ENCODE data around the gene CIC.
"Not testable (repeated sequence)": the region's sequence is repeated elsewhere in the genome, so short reads cannot be mapped to it uniquely, and the experiment has no call there.

CIC gene

DNA sequence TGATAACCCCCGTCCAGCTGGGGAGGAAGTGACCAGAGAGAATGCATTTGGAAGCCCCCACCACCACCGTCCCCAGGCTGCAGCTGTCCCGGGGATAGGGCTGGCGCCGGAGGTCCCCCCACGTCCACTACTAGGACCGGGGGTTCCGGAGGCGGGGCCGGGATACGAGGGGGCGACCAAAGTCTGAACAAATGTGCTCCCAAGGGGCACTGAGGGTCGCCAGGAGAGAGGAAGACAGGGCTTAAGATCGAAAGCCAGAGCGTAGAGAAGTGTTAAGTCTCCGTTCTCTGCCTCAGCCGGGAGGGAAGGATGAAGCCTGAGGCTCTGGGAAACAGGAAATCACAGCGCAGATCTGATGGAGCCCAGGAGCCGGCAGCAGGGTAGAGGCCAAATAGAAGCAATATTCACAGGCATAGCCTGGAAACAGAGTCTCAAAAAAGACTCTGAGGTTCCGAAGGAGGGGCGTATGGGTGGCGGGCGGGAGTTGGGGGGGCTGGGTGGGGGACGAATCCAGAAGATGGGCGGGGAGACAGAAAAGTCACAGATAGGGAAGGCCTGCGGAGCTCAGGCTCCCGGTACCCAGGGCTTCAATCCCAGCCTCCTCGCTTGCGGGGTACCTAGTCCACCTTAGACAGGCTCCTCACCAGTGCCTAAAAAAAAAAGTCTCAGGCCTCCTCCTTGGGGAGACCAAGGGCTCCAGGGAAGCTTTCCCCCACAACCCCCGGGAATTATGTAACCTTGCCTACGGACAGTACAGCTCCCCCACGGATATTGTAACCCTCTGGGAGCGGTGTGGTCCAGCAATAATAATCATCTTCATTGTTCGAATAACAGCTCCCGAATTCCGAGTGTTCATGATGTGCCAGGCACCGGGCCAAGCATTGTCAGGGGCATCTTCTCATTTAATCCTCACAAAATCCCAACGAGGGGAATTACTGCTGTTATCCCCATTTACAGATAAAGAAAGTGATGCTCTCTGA lies 13.0 kb upstream of the CIC start:
- DNase-seq: no peak

- not testable (repeated sequence) for DNase-seq
Observed at GRCh38 chr19:42257842-42258241, 11.2 kb upstream of the CIC start.

GRCh38 chr19:42261763-42262162 lies 7.3 kb upstream of the CIC start:
- no peak for DNase-seq

DNA sequence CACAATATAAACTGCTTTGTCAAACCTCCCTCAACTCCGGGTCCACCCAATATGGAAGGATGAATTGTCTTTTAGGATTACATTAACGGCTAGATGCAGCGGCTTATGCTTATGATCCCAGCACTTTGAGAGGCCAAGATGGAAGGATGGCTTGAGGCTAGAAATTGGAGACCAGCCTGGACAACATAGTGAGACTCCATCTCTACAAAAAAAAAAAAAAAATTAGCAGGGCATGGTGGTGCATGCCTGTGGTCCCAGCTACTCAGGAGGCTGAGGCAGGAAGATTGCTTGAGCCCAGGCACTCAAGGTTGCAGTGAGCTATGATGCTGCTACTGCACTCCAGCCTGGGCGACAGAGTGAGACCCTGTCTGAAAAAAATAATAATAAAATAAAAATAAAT lies 2.9 kb upstream of the CIC start:
- not testable (repeated sequence) for DNase-seq

DNA sequence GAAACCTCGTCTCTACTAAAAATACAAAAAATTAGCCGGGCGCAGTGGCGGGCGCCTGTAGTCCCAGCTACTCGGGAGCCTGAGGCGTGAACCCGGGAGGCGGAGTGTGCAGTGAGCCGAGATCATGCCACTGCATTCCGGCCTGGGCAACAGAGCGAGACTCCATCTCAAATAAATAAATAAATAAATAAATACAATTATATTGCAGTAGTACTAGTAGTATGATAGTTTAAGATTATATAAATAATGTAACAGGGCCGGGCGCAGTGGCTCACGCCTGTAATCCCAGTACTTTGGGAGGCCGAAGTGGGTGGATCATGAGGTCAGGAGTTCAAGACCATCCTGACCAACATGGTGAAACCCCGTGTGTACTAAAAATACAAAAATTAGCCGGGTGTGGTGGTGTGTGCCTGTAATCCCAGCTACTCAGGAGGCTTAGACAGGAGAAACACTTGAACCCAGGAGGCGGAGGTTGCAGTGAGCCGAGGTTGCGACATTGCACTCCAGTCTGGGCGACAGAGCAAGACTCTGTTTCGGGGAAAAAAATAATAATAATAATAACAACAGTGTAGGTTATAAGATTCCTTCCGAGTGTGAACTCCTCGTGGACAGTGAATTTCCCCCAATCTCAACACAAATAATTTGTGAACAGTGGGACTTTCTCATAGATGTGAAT lies 2.0 kb upstream of the CIC start:
- DNase-seq: not testable (repeated sequence)

DNA sequence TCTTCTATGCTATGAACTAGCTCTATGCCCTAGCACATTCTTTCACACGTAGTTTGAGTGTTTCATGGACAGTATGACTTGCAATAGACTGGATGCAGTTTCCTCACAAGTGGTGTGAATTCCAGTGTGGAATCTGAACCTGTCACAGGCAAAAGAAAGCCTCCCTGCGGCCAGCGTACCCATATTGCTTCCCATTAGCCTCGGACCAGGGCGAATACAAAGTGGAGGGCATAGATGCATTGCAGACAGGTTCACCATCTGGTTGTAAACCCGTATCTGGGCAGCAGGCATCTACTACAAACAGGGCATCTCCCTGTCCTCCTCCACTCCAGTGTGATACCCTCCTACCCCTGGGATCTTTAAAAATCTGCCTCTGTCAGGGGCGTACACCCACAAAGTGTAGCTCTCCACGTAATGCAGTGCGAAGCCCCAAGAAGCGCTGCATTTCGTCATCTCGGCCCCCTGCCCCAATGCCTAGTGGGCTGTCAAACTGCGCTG lies 1.4 kb upstream of the CIC start:
- no peak for DNase-seq

- peak; percentile 100 for DNase-seq
Observed at GRCh38 chr19:42268142-42268703, 829 bp upstream of the CIC start.

DNA sequence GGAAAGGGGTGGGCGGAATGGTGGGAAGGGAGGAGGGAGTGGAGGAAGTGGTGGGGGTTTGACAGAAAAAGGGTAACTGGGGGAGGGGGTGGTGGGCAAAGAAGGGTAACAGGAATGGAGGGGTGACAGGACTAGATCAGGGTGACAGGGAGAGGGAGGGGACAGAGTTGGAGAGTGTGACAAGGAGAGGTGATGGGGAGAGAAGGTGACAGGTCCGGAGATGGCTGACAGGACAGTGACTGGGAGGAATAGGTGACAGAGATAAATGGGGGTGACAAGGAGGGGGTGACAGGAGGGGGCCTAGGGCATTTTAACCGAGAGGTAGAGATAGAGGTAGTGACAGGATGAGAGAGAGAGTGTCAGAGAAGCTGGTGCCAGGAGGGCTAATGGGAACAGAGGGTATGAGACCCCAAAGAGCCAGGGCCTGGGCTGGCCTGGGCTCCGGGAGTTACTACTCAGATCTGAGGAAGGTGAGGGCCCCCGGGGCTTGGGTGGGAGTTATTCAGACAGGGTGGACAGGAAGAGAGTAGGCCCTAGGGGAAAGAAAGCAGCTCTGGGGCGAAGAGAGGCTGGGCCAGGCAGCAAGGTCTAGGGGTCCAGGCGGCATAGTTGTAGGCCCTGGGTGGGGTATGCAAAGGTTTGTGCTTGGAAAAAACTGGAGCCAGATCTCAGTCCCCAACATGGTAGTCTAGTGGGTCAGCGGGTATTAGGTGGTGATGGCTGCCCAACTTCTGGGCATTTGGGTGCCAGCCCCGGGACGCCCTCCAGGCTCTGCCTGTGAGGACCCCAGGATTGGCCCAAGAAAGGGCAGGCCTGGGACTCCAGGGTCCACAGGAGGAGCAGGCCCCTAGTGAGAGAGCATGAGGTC lies 660 bp downstream of the CIC start:
- DNase-seq: peak; percentile 60

DNA sequence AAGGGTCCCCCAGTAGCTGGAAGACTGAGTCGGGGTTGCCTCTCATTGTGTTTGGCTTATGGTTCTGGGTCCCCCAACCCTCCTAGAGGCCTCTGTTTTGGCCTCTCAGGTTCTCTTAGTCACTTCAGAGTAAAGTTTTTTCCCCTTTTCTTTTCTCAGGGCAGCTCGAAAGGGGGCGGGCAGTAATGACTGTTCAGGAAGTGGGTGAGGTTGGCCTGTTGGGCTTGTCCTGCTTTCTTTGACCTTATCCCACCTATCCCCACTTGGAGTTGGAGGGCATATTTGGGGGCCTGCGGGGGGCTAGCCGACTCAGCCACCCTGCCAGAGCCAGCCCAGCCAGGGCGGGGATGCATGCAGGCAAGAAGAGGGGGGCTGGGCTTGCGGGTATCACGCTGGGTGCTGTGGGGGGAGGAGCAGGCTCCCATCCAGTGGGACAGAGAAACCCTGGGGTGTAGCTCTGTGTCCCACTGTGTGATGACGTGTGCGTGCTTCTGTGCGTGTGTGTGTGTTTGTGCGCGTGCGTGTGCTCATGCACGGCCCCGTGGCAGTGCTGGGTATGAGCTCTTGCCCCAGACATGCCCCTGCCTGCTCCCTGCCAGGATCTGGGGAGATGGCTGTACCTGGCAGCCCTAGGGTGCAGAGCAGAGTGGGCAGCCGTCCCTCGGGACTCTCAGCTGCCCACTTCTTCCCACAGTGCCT lies 1.4 kb downstream of the CIC start:
- DNase-seq: peak; percentile 88

DNA sequence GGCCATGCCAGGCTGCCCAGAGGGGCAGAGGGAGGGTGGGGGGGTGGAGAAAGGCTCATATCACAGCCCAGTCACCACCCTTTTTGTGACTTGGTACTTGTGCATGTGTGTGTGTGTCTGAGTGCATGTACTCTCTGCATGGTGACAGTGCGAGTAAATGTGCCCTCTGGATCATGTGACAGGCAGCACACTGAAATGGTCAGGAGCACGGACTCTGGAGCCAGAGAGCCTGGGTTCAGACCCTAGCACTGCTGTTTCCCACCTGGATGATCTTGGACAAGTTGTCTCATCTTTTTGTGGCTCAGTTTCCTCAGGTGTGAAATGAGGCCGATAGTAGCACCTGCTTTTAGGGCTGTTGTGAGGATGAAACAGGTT lies 2.0 kb downstream of the CIC start:
- DNase-seq: no peak

GRCh38 chr19:42271861-42272534 lies 2.9 kb downstream of the CIC start:
- DNase-seq: no peak

DNA sequence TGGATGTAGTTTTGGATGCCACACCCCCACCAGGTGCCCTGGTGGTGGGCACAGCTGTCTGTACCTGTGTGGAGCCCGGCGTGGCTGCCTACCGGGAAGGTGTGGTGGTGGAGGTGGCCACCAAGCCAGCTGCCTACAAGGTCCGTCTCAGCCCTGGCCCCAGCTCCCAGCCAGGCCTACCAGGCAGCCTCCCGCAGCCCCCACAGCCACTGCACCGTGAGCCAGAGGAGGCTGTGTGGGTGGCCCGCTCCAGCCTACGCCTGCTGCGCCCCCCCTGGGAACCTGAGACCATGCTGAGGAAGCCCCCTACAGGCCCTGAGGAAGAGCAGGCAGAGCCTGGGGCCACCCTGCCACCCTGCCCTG lies 3.5 kb downstream of the CIC start:
- no peak for DNase-seq

GRCh38 chr19:42272989-42273406 lies 3.9 kb downstream of the CIC start:
- no peak for DNase-seq

GRCh38 chr19:42273407-42274064 lies 4.5 kb downstream of the CIC start:
- DNase-seq: no peak

GRCh38 chr19:42274065-42274682 lies 5.1 kb downstream of the CIC start:
- no peak for DNase-seq

- no peak for DNase-seq
Observed at GRCh38 chr19:42275103-42275502, 6.1 kb downstream of the CIC start.

DNA sequence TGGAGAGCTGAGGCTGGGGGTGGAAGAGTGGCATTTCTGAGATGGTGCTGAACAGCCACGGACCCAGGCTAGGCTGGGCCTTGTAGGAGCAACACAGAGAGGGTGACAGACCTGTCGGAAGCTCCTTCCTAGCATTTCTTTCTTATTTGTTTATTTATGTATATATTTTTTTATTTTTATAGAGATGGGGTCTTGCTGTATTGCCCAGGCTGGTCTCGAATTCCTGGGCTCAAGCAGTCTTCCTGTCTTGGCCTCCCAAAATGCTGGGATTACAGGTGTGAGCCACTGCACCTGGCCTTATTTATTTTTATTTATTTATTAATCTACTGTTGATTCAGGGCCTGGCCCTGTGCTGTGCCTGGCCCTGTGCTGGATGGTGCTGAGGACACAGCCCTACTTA lies 6.5 kb downstream of the CIC start:
- DNase-seq: no peak

- DNase-seq: peak; percentile 24
Observed at GRCh38 chr19:42276284-42276683, 7.2 kb downstream of the CIC start.

DNA sequence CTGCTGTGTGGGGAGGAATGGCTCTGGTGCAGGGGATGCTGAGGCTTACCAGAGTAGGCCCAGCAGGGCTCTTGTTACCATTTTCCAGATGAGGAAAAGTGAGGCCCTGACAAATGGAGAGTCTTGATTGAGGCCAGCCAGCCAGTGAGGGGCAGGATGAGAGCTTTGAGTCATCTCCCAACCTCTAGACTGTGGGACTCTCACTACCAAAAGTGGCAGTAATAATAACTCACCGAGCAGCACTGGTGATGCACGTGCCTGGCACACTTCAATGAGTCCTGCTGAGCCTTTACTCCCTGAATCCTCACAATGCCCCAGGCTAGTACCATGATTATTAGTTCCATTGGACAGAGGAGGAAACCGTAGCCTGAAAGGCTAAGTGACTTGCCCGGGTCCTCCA lies 7.8 kb downstream of the CIC start:
- no peak for DNase-seq

GRCh38 chr19:42277821-42278451 lies 8.9 kb downstream of the CIC start:
- DNase-seq: no peak

Measured in CD4-positive, alpha-beta T cell treated with Interleukin-21 for 1 hour (primary cell).